Ovary (tissue), 9 donors: Measurements from ENCODE around the gene UBE2V1. TPM values are rescaled to one million over a fixed set of nuclear protein-coding genes. Genes with fewer than 3 reads are reported as not detected.

Experiments
- DNase-seq, 5 donors: peaks; one replicate each; pipeline ENCODE4 v3.0.0-alpha.2; 2019 to 2020
- H3K27ac ChIP-seq, 2 donors: fragments of 200-600 bp; one replicate each; pipeline versions ENCODE4 v1.5.1 to v1.8.0; 2019 to 2022
- H3K27me3 ChIP-seq: fragments of 200-600 bp; one replicate; pipeline ENCODE4 v1.8.0; 2022
- H3K36me3 ChIP-seq: fragments of 200-600 bp; sonication (generic); one replicate; pipeline ENCODE4 v1.5.1; 2019
- H3K4me1 ChIP-seq: one replicate; pipeline ENCODE4 v1.8.1; 2013; ENCODE audit warnings: mild to moderate bottlenecking, moderate library complexity; ENCODE audit not compliant: insufficient read depth
- H3K4me3 ChIP-seq: fragments of 200-600 bp; sonication (generic); one replicate; pipeline ENCODE4 v1.5.1; 2017
- H3K9me3 ChIP-seq, 2 donors: fragments of 200-600 bp in 1 of 2; sonication (generic) in 1 of 2; one replicate each; pipeline versions ENCODE4 v1.5.1 to v1.8.1; 2013 to 2019; ENCODE audit warnings: mild to moderate bottlenecking in 1 of 2, moderate library complexity in 1 of 2
- CTCF ChIP-seq, 3 donors: fragments of 450-650 bp in 2 of 3; fragments of 200-600 bp in 1 of 3; IDR thresholded peaks; one replicate each; pipeline versions ENCODE4 v1.5.1 to v1.8.0; 2016 to 2022; ENCODE audit warnings: antibody characterized with exemption in 3 of 3, mild to moderate bottlenecking in 1 of 3
- EP300 ChIP-seq: sonication (generic); formaldehyde crosslinking; IDR thresholded peaks from one replicate; pipeline ENCODE4 v1.6.1; 2017; ENCODE audit warnings: antibody characterized with exemption
- POLR2A ChIP-seq: fragments of 450-650 bp; IDR thresholded peaks from one replicate; pipeline ENCODE4 v1.6.1; 2017; ENCODE audit warnings: antibody characterized with exemption, mild to moderate bottlenecking, moderate library complexity
- WGBS, 3 donors: extraction: QIAGEN DNeasy Blood & Tissue Kit in 1 of 3; methylation state at CpG; one replicate each; pipeline versions ENCODE4 v1.1.5 to v1.1.7; 2013 to 2017; 5-methylcytosine and 5-hydroxymethylcytosine counted together
- intact Hi-C, 4 donors: fragments of 100-400 bp; cut with DNase I; formaldehyde crosslinking; loops; one replicate each; pipeline versions ENCODE4 v1.11.0 to v1.15.1; 2022 to 2023
- polyA plus RNA-seq, 2 donors: library from polyadenylated mRNA; stranded (reverse); fragments of 200-250 nt in 1 of 2; fragments of 350-450 nt in 1 of 2; fragmentation: Illumina TruSeq in 1 of 2; extraction: RNeasy Lipid Tissue Mini Kit (QIAGEN cat#74804) in 1 of 2; gene quantifications; one replicate each; pipeline ENCODE4 v1.2.3, GENCODE V29; 2013 to 2014
- total RNA-seq, 7 donors: library from RNA; depleted of rRNA in 2 of 7; stranded (reverse); fragments of >200 nt in 2 of 7; fragmentation: NEBNext Ultra II Directional in 3 of 7; extraction: Animal tissue kit (Norgen Biotek cat#: 25700) in 3 of 7; gene quantifications; one replicate each; pipeline versions ENCODE4 v1.1.0 to v1.2.4, GENCODE V29; 2016 to 2023
- donor health status: DM: no; HTN: no; CAD: no; lungs with moderate emphysema.
- donor health status: DM: no; HTN: no; CAD: no.
- donor health status: Bipolar disorder and iron deficiency.
- donor health status: DM: yes; HTN: yes; CAD: no.
- donor health status: DM: no; HTN: no; CAD: no.
- donor health status: DM: yes; HTN: yes; CAD: no.

UBE2V1 gene
- total and polyA plus RNA-seq, 9 donors, result 43.6 to 189 (median 77.2) TPM

- no peak for DNase-seq
- Histone ChIP-seq H3K4me3 (no peak overlapping the region), H3K27ac (no peak overlapping the region), H3K27me3 (no peaks in the 10 kb centered on the region), H3K9me3 (no peaks in the 10 kb centered on the region), H3K4me1 (peaks cover 6% of the 10 kb centered on the region), H3K36me3 (no peaks in the 10 kb centered on the region)
- TF ChIP-seq CTCF (IDR thresholded peaks at IDR 0.05) (no peak), POLR2A (no peak), EP300 (no peak)
- WGBS, 3 donors, result 83 to 88% (median 87%) methylated on average over 11 of the region's 11 CpGs
- intact Hi-C loops, result no loop called here
These were observed 54.1 kb downstream of the UBE2V1 start for GRCh38 chr20:50058662-50059402.

- no peak for TF ChIP-seq EP300
- no peak for TF ChIP-seq POLR2A
- no peak for TF ChIP-seq CTCF (IDR thresholded peaks at IDR 0.05)
- Histone ChIP-seq H3K4me1 (peaks cover 7% of the 10 kb centered on the region), H3K27ac (no peak overlapping the region), H3K27me3 (no peaks in the 10 kb centered on the region), H3K4me3 (no peak overlapping the region), H3K36me3 (no peaks in the 10 kb centered on the region), H3K9me3 (no peaks in the 10 kb centered on the region)
- WGBS, 3 donors, result 97 to 100% (median 100%) methylated on average over 1 of the region's 1 CpG
- intact Hi-C loops, result no loop called here
- DNase-seq, result no peak
These were observed 55.3 kb downstream of the UBE2V1 start for GRCh38 chr20:50057714-50058053.

GRCh38 chr20:50056951-50057713, 55.8 kb downstream of the UBE2V1 start:
- intact Hi-C loops, result no loop called here
- no peak overlapping the region for H3K27ac ChIP-seq
- no peaks in the 10 kb centered on the region for H3K36me3 ChIP-seq
- 81 to 89% (median 89%) methylated on average over 21 of the region's 21 CpGs for WGBS, 3 donors
- H3K4me3 ChIP-seq, result no peak overlapping the region
- no peaks in the 10 kb centered on the region for H3K27me3 ChIP-seq
- TF ChIP-seq POLR2A, result no peak
- DNase-seq, result no peak
- no peaks in the 10 kb centered on the region for H3K9me3 ChIP-seq
- peaks cover 7% of the 10 kb centered on the region for H3K4me1 ChIP-seq

GRCh38 chr20:50056408-50056926, 56.5 kb downstream of the UBE2V1 start:
- Histone ChIP-seq H3K4me1 (peaks cover 7% of the 10 kb centered on the region), H3K9me3 (no peaks in the 10 kb centered on the region), H3K36me3 (no peaks in the 10 kb centered on the region), H3K4me3 (no peak overlapping the region), H3K27ac (no peak overlapping the region), H3K27me3 (no peaks in the 10 kb centered on the region)
- DNase-seq, result no peak
- intact Hi-C loops, result no loop called here
- no peak for TF ChIP-seq EP300
- TF ChIP-seq CTCF (IDR thresholded peaks at IDR 0.05), result no peak
- TF ChIP-seq POLR2A, result no peak
- 94 to 95% (median 94%) methylated on average over 9 of the region's 9 CpGs for WGBS, 3 donors
